NCI-H128 (cell line): ENCODE results near the gene DPP4.
"Not testable (repeated sequence)": the region's sequence is repeated elsewhere in the genome, so short reads cannot be mapped to it uniquely, and the experiment has no call there.

Source experiments
- DNase-seq: peaks from one replicate; lab custom pipeline; 2025; ENCODE audit not compliant: unreplicated experiment; lab: John Stamatoyannopoulos, UW

The DPP4 gene

DNA sequence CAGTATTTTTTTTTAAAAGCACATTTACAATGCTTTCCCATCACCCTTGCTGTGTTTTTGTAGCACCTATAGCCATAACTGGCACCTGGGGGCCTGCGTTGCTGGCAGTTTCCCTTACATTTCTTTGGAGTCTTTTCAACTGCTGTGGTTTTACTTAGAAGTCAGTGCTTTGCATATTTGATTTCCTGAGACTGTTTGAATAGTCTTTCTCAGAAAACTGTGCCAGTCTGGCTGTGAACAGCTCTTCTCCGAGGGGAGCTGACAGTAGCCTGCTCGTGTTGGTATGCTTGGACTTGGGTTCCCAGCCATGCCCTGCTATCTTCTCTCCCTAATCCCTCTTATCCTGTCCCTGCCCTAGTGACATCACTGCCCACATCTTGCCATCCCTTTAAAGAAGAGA, 81.5 kb downstream of the DPP4 start:
- no peak for DNase-seq

DNA sequence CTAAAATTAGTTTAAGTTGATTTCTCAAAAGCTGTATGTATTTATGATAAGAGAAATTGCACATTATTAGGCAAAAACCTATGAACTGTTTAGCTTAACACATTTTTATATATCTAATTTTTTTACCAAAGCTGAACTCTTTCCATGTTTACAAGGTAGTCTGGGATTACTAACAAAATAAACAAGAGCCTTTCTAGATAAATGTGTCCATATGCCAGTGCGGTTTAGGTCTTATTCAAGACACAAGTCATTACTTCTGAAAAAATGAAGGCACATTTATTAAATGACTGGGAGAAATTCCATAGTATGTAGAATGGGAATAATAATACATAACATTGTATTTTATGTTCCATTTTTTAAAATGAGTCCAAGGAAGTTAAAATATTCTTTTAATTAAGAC, 82.0 kb downstream of the DPP4 start:
- no peak for DNase-seq

DNA sequence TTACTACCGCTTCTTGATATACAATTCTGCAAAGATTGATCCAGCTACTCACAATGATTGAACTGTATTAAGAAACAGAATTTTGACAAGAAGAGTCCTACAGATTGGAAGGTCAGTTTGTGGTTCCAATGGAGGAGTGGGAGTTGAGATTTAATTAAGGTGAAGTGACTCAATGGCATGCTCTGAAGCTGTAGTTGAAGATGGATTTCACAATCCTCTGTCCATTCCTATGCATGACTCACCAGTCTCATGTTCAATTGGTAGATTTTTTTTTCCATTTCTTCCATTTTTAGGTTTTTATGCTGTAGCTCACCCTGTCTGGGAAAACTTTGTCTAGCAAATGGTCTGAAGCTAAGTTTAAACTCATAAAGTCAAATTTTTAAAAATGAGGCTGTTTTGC, 83.3 kb downstream of the DPP4 start:
- no peak for DNase-seq

DNA sequence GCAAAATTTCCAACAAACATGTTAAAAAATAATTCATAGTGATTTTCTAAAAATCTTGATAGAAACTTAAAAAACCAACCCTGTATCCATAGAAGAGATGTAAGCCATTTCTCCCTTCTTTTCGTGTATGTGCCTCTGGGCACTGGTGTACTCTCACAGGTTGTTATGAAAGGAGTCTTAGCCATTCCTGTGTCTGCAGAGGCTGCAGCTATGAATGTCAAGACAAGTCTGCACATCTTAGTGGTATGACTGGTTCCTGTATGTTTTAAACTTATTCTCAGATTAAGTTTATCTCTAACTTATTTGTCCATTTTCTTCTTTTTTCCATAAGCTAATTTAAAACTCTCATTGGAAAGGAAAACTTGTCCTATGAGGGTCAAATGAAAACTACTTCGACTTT, 84.0 kb downstream of the DPP4 start:
- DNase-seq = no peak

DNA sequence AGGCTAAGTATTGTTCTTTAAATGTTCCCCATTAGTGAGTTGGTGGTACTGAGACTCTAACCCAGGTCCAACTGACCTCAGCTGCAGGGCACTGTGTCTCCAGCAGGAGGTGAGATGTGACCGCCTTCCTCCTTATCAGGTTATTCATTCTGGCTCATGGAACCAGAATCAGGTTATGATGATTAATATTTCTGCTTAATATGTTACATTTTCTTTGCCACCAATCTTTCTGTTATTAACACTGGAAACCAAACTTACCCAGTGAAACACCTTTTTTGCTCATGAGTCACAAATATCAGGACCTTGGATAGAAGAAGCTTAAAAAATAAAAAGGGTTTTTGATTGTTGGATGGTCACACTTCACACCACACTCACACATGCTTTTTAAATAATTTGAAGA, 85.4 kb downstream of the DPP4 start:
- no peak for DNase-seq

DNA sequence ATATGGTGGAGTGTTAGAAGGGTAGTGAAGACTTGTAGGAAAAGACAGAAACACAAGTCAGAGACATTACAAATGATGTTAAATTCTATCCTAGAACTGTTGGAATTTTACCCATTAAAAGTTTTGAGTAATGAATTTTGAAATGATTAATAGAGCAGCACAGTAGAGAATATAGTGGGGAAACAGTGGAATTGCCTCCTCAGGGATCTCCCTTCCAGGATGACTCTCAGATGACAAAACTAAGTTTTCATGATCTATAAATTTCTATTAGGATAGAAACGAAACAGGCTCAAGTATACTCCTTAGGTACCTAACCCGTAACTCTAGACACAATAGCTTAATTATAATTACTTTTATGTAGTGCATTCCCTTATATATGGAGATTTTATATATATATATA, 86.7 kb downstream of the DPP4 start:
- no peak for DNase-seq

DNA sequence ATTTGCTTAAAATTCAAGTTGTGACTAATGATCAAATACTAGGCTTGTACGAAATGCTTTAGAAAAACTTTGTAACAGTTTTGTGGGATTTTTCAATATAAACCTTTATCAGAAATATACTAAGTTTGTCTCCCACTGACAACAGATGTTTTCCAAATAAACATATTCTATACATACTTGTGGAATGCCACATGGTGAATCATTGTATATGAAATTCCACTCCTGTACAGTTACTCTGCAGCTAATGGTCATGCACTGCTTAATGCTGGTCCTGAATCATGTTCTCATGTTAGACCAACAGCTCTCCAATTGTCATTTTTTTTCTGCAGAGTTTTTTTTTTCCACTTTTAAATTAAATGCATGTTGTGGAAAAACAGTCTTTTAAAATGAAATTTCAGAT, 90.1 kb downstream of the DPP4 start:
- DNase-seq = no peak

DNA sequence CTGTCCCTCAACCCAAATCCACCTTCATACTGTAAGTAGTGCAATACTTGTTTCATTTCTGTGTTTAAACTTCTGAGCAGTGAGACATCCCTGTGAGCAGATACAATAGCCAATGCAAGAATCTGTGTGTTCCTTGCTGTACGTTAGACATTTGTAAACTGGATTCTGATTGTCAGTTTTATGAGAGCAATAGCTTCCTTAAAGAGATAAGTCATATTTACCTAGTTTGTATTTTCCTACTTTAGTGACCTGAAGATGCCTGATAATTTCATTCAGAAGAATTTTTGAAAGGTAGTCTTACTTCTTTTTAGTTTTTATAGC, 90.7 kb downstream of the DPP4 start:
- DNase-seq = no peak

DNA sequence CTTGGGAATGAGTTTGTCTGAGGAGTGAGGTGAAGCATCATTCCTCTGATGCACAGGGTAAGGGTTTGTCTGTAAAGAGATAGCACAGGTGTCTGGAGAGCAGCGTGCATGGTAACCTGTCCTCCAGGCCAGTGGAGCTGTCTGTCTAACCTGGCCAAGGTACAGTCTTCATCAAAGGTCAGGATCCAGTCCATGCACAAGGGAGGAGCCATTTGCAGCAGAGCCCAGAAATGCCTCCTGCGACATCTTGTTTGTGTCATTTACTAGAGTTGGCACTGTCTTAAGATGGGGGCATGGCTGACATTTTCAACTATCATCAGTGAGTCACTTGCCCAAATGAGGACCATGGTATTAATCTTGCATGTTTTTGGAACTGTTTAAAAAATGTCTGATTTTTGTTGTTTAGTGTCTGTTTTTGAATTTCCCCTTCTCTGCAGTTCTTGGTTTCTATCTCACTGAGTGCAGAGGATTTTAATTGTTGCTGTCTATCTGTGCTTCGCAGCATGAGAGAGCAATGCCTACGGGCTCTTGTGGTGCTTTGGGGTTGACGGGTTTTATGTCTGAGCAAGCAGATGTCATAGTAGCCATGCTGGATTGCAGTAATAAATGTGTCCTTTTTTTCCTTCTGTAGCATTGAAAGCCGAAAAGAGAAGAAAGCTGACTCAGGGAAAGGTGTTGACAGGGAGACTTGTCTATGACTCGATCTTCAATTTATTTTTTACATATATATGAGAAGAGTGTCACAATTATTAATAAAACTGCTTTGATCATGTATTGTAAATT, 91.3 kb downstream of the DPP4 start:
- DNase-seq = no peak

DNA sequence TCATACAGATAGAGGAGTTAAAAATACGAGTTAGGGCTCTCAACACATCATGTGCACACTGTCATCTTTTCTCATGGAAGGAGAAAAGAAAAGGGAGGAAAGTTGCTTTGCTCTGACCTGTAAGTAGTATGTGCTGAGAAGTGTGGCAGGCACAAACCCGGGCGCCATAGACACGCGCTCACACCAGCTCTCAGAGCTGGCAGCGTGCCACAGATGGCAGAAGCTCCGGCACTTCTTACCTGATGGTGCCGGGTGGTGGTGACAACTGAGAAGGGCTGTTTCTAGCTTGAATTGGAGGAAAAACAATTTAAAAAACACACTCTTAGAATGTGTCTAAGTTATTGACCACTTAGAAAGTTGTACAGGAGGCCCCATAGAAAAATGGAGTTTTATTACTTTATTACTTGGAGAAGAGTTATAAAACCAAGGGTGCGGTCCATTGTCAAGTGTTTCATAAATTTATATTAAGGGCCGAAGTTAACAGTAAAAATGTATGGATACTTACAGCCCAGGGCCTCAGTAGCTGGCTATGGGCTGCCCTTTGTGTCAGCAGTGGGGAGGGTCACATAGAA, 92.2 kb downstream of the DPP4 start:
- DNase-seq = no peak

DNA sequence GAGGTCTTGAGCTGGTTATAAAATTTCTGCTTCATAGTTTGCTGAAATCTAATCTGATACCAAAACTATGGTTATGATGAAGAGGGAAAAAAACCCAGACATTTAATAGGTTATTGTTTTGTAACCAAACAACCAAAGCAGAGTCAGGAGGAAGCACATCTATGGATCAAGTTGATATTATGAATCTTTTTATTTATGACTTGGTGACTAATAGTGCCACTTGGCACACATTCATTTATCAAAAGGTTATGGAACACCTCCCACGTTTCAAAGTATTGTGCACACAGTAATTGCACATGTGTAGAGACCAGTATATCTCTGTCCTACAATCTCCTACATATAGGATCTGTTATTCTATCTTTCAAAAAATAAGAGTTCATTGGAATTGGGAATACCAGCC, 93.0 kb downstream of the DPP4 start:
- DNase-seq = no peak

DNA sequence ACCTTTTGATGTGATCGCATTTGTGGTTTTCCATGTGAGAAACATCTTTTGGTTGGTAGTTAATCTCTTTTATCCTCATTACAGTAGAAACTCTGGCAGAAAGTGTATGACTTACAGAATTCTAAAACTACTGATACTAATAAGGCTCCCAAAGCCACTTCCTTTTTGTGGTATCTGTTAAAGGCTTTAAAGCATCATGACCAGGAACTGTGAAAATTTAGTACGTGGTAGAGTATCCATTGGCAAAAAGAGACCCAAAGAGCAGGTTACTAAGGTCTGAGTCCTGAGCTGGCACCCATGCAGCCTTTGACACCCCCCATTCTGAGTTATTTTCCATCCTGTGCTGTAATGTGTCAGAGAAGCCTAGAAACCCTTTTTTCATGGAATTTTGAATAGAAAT, 94.5 kb downstream of the DPP4 start:
- no peak for DNase-seq

DNA sequence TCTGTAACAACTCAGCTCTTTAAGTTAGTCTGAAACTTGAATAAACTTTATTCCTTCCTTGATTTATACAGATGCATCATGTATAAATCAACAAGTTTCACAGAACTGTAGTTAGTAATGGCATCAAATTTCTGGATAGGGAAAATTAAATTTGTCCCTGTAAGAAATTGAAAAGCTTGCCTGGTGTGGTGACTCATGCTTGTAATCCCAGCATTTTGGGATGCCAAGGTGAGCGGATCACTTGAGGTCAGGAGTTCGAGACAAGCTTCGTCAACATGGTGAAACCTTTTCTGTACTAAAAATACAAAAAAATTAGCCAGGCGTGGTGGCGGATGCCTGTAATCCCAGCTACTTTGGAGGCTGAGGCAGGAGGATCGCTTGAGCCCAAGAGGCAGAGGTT, 96.1 kb downstream of the DPP4 start:
- DNase-seq = not testable (repeated sequence)

DNA sequence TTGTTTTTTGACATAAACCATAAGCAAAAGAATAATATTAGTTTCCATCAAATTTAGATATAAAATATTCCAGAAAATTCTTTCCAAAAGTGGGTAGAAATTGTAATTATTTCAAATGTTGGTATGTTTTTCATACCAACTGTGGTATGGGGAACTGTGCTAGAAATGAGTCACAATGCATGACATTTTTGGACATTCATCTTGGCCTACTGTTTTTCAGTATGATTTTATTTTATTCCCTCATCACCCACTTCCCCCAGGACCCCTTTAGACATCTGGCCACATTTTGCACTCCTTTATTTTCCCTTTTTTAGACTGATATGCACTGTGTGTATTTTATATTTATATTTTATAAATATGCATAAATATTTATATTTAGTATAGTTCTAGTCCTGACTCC, 97.1 kb downstream of the DPP4 start:
- DNase-seq = no peak

DNA sequence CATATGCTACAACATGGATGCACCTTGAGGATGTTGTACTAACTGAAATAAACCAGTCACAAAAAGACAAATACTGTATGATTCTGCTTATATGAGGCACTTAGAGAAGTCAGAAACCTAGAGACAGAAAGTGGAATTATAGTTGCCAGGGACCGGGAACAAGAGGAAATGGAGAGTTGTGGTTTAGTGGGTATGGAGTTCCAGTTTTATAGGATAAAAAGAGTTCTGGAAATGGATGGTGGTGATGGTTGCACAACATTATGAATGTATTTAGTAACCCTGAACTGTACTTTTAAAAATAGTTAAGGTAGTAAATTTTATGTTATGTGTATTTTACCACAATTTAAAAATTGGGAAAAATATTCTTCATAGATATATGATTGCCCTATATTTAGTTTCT, 97.7 kb downstream of the DPP4 start:
- no peak for DNase-seq

DNA sequence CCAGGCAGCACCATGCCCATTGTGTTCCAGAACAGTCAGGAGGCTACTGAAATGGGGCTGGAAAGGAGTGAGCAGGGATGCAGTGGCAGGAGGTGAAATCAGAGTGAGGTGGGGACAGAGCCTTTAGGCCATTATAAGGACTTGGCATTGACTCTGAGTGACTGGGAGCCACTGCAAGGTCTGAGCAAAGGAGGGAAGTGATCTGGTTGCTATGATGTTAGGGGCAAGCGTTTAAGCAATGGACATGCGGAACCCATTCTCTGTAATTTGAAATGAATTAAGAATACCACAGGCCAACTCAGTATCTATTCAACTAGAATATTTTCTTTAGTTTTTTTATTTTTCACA, 98.2 kb downstream of the DPP4 start:
- DNase-seq = no peak

DNA sequence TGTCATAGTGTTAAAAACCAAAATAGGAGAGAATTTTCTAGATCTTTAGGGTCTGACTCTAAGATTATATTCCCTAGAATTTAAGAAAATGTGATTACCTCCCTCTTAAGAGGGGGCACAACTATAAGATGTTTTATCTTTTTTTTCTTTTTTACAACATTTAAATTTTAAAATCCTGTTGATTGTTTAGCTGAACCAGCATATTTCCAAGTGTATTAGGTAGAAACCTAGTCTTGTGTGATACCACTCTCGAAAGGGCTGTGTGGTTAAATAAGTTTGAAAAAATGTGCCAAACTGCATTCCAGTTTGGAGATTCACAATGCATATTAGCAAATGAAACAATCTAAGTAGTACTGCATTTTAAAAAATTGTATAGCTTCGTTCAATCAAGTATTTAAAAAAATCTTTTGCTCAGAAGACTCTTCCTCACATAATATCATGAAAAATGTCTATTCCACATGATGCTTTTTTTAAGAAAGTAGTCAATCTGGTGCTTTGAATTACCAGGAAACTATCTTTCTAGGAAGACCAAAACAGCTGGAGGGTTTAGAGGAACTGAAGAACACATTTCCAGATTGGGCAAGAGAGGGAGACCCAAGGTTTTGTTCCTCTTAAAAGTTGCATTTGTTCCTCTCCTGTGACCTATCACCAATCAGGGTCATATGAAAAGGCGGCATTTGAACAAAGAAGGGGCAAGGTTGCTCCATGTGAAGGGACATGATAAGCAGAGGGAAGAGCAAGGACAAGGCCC, 98.8 kb downstream of the DPP4 start:
- DNase-seq = no peak

DNA sequence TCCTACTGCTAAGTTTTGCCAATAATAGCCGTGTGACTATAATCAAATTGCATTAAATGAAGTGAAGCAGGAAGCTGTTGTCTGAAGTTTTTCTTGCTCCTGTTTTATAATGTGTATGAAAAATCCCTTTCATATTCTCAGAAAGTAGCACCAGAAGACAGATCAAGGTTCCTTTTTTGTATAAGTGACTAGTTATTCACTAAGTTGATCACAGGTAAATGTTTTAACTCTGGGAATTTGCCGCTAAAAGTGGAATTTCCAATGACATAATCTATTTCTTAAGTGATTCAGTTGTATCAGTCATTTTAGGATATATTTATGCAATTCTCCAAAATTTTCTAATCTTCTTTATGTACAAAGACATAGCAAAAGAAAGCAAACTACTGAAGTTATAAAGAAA, 99.6 kb downstream of the DPP4 start:
- DNase-seq = no peak

DNA sequence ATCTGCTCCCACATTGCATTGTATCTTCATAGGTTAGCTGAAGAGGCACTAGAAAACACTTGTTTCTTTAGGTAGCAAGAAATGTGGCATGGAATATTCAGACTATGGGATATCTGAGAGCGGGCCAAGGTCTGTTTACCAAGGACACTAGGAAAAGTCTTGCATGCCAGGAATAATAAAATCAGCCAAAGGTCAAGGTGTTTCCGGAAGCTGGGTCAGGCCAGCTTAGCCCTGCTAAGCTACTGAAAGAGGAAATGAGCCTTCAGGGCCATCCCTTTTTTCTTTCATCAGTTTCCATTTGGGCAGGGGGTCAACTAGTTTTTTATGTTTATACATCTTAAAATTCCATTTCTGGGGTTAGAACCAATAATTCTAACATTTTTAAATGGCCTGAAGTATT, 101.1 kb downstream of the DPP4 start:
- no peak for DNase-seq

DNA sequence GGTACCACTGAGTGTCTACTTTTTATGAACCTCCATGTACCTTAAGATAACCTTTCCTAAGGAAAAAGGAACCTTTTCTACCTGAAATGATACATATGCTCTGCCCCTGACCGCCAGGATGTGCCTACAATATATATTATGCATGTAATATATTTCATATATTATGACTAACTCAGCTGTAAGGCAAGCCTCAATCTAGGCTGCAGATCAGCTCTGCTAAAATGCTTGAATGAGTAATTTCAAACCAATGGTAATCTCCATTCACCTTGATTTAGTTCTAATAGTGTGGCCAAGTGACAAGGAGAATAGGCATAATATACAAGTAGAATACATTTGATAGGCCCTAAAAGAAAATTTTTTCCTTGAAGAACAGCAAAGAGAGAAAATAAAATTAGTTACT, 101.8 kb downstream of the DPP4 start:
- DNase-seq = no peak

DNA sequence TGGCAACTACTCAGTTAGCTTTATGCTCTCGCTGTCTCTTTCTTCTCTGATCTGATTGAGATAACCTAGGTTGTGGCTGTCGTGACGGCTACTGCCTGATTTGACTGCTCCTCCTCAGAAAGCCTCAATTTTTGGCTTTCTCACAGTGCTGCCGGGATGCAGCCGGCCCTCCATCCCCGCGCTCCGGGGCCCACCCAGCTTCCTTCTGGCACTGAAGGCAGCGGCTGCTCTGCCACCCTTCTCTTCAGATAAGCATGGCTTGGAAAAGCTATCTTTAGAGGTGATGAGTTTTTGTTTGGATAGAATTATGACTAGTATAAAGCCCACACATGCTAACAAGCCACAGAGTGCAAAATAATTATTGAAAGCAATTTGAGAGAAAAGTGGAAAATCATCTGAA, 102.5 kb downstream of the DPP4 start:
- DNase-seq = no peak

DNA sequence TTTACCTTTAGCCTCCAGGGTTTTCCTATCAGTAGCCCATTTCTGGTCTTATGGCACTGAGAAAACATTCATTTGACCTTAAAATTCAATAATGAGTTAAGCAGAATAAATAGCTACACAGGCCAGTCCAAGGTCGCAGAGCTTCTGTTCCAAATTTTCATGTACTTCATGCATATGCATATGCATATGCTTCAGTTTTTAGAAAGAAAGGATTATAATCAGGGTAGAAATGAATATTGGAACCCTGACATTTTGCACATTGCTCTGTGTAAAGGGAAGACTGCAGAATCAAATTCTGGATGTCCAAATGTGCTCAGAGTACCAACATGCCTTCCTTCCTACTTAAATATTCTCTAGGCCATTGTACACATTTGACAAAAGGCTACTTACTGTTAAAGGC, 104.9 kb downstream of the DPP4 start:
- DNase-seq = no peak

DNA sequence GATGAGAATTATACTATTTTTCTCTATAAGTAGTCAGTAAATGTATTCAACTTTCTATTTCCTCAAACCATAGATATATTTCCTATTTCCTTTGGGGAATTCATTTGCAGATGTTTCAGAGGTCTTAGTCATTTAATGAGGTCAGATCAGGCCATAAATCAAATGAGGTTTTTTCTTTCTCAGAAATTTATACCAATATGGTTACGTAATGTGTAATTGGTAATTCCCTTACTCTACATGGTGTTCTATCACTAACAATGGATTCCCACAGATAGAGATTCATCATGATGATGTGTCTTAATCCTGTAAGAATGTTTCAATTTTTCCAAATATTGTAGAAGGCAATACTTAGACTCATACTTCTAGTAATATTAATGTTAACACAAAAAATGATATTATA, 108.0 kb downstream of the DPP4 start:
- no peak for DNase-seq
